NB4 (cell line): ENCODE data around the gene FBXW4.

Source experiments
- DNase-seq: peaks from one replicate; pipeline ENCODE4 v3.0.0; 2010; ENCODE audit warnings: low read depth
- H3K4me3 ChIP-seq: one replicate; pipeline ENCODE4 v1.5.1; 2011; ENCODE audit warnings: mild to moderate bottlenecking, low read depth, low read length, moderate library complexity
- CTCF ChIP-seq: IDR thresholded peaks from one replicate; pipeline ENCODE4 v1.5.1; 2012; ENCODE audit warnings: low read depth, low read length
- MAX ChIP-seq: IDR thresholded peaks from 2 replicates; pipeline ENCODE4 v1.6.1; 2011; ENCODE audit warnings: low read depth, low read length
- MYC ChIP-seq: IDR thresholded peaks from 2 replicates; pipeline ENCODE4 v1.6.1; 2011; ENCODE audit warnings: low read depth, low read length
- POLR2A ChIP-seq: IDR thresholded peaks from 2 replicates; pipeline ENCODE4 v1.6.1; 2011; ENCODE audit warnings: mild to moderate bottlenecking; ENCODE audit not compliant: insufficient read length; ENCODE audit errors: extremely low read depth

The FBXW4 gene

GRCh38 chr10:101694674-101695403, at the start of gene FBXW4:
FBXW4 (minus strand) TSS chr10:101695170; CDS start chr10:101695105, 65 bp downstream.
- TF ChIP-seq CTCF (no peak), POLR2A (peak; percentile 52), MYC (no peak), MAX (peak; percentile 63; the same call in 1 of the 2 replicates)
- peak; percentile 79 for DNase-seq
- peak within 1 kb of the TSS; percentile 67 for H3K4me3 ChIP-seq

- TF ChIP-seq MYC, result no peak
- no peak for TF ChIP-seq MAX
- TF ChIP-seq CTCF, result no peak
- TF ChIP-seq POLR2A, result no peak
- DNase-seq, result no peak
- H3K4me3 ChIP-seq, result no peak overlapping the region
Observed at GRCh38 chr10:101744267-101744666, 49.3 kb upstream of the FBXW4 start.

GRCh38 chr10:101741938-101742337, 47.0 kb upstream of the FBXW4 start:
- H3K4me3 ChIP-seq, result no peak overlapping the region
- DNase-seq, result no peak
- TF ChIP-seq CTCF (no peak), MYC (no peak), MAX (no peak), POLR2A (no peak)

GRCh38 chr10:101736666-101737065, 41.7 kb upstream of the FBXW4 start:
- H3K4me3 ChIP-seq, result no peak overlapping the region
- DNase-seq, result peak; percentile 21
- TF ChIP-seq CTCF, result no peak

- TF ChIP-seq MYC (no peak), CTCF (no peak), MAX (no peak), POLR2A (no peak)
- DNase-seq, result no peak
- H3K4me3 ChIP-seq, result no peak overlapping the region
Observed at GRCh38 chr10:101732096-101732495, 37.1 kb upstream of the FBXW4 start.

GRCh38 chr10:101726115-101726387, 31.1 kb upstream of the FBXW4 start:
- TF ChIP-seq CTCF, result no peak
- TF ChIP-seq POLR2A, result no peak
- TF ChIP-seq MYC, result no peak
- no peak for TF ChIP-seq MAX
- no peak overlapping the region for H3K4me3 ChIP-seq
- no peak for DNase-seq
